ENCODE results near the gene KDM2A. TPM values are rescaled to one million over a fixed set of nuclear protein-coding genes. Genes with fewer than 3 reads are reported as not detected.

KDM2A gene
- total and polyA plus RNA-seq, 2 of the 13 experiments (the other 11 are each of a cell fraction or from before 2014, with no cell fraction given), result 31.3 to 31.4 TPM

DNA sequence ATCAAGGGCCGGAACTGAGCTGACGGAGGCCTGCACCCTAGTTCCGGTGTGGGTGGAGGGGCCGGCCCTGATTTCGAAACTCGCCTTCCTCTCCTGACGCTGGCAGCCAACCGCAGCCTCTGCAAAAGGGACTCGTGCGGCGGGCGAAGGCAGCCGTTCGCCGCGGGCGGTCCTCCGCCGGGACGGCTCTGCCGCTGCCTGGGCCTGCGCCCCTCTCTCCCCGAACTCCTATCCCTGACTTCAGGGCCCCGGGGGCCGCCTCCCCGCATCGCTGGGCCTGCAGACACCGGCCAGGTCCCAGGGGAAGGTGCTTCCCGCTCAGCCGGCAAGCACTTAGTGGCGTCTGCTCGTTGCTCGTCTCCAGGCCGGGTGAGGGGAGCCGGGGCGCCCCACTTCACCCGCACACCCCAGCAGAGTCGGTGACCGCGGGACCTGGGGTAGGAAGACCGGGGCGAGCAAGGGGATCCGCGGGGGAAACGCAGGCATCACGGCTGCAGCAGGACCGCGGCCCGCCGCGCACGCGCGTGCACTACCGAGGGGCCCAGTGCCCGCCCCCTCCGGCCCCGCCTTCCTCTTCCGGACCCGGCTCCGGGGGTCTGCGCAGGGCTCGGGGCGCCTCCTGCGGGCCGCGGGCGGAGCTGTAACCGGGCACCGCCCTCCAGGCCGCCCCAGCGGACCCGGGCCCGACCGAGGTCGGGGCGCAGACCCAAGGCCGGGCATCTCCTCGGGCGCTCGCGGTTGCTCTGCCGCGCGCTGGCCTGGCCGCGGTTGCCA lies 169.6 kb downstream of the KDM2A start (continued):
- TF ChIP-seq, protein P1, sequence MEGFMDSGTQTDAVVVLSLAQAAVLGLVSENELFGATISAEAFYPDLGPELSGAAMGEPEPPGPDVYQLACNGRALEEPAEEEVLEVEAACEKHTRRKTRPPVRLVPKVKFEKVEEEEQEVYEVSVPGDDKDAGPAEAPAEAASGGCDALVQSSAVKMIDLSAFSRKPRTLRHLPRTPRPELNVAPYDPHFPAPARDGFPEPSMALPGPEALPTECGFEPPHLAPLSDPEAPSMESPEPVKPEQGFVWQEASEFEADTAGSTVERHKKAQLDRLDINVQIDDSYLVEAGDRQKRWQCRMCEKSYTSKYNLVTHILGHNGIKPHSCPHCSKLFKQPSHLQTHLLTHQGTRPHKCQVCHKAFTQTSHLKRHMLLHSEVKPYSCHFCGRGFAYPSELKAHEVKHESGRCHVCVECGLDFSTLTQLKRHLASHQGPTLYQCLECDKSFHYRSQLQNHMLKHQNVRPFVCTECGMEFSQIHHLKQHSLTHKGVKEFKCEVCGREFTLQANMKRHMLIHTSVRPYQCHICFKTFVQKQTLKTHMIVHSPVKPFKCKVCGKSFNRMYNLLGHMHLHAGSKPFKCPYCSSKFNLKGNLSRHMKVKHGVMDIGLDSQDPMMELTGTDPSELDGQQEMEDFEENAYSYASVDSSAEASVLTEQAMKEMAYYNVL (CRISPR knock-in tag; IDR thresholded peaks at IDR 0.05; ENCODE audit: borderline replicate concordance), result peak; percentile 57; the same call in 1 of the 2 replicates
- TF ChIP-seq, protein P2, sequence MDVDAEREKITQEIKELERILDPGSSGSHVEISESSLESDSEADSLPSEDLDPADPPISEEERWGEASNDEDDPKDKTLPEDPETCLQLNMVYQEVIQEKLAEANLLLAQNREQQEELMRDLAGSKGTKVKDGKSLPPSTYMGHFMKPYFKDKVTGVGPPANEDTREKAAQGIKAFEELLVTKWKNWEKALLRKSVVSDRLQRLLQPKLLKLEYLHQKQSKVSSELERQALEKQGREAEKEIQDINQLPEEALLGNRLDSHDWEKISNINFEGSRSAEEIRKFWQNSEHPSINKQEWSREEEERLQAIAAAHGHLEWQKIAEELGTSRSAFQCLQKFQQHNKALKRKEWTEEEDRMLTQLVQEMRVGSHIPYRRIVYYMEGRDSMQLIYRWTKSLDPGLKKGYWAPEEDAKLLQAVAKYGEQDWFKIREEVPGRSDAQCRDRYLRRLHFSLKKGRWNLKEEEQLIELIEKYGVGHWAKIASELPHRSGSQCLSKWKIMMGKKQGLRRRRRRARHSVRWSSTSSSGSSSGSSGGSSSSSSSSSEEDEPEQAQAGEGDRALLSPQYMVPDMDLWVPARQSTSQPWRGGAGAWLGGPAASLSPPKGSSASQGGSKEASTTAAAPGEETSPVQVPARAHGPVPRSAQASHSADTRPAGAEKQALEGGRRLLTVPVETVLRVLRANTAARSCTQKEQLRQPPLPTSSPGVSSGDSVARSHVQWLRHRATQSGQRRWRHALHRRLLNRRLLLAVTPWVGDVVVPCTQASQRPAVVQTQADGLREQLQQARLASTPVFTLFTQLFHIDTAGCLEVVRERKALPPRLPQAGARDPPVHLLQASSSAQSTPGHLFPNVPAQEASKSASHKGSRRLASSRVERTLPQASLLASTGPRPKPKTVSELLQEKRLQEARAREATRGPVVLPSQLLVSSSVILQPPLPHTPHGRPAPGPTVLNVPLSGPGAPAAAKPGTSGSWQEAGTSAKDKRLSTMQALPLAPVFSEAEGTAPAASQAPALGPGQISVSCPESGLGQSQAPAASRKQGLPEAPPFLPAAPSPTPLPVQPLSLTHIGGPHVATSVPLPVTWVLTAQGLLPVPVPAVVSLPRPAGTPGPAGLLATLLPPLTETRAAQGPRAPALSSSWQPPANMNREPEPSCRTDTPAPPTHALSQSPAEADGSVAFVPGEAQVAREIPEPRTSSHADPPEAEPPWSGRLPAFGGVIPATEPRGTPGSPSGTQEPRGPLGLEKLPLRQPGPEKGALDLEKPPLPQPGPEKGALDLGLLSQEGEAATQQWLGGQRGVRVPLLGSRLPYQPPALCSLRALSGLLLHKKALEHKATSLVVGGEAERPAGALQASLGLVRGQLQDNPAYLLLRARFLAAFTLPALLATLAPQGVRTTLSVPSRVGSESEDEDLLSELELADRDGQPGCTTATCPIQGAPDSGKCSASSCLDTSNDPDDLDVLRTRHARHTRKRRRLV (CRISPR knock-in tag; IDR thresholded peaks at IDR 0.05), result no peak
- TF ChIP-seq ZNF253 (CRISPR knock-in tag; IDR thresholded peaks at IDR 0.05; ENCODE audit: borderline replicate concordance) (no peak), ZNF280D (CRISPR knock-in tag; IDR thresholded peaks at IDR 0.05) (no peak; the same call in 1 of the 2 replicates), U2AF1 (optimal IDR thresholded peaks at IDR 0.05; ENCODE audit: low read depth, low read length) (peak; percentile 49), SP5 (CRISPR knock-in tag; IDR thresholded peaks at IDR 0.05; ENCODE audit: borderline replicate concordance, low read depth) (peak; percentile 52), ZNF432 (CRISPR knock-in tag; IDR thresholded peaks at IDR 0.05; ENCODE audit: borderline replicate concordance) (no peak), FOXC1 (CRISPR knock-in tag; IDR thresholded peaks at IDR 0.05; ENCODE audit: borderline replicate concordance) (peak; percentile 81; the same call in 1 of the 2 replicates), DNMT1 (CRISPR knock-in tag; IDR thresholded peaks at IDR 0.05) (no peak), SMAD9 (CRISPR knock-in tag; IDR thresholded peaks at IDR 0.05) (peak; percentile 95; the same call in 1 of the 2 replicates), ZBTB1 (CRISPR knock-in tag; IDR thresholded peaks at IDR 0.05; ENCODE audit: borderline replicate concordance) (no peak), JDP2 (CRISPR knock-in tag; IDR thresholded peaks at IDR 0.05; ENCODE audit: borderline replicate concordance) (no peak; the same call in 1 of the 2 replicates)
- TF ChIP-seq, protein P3, sequence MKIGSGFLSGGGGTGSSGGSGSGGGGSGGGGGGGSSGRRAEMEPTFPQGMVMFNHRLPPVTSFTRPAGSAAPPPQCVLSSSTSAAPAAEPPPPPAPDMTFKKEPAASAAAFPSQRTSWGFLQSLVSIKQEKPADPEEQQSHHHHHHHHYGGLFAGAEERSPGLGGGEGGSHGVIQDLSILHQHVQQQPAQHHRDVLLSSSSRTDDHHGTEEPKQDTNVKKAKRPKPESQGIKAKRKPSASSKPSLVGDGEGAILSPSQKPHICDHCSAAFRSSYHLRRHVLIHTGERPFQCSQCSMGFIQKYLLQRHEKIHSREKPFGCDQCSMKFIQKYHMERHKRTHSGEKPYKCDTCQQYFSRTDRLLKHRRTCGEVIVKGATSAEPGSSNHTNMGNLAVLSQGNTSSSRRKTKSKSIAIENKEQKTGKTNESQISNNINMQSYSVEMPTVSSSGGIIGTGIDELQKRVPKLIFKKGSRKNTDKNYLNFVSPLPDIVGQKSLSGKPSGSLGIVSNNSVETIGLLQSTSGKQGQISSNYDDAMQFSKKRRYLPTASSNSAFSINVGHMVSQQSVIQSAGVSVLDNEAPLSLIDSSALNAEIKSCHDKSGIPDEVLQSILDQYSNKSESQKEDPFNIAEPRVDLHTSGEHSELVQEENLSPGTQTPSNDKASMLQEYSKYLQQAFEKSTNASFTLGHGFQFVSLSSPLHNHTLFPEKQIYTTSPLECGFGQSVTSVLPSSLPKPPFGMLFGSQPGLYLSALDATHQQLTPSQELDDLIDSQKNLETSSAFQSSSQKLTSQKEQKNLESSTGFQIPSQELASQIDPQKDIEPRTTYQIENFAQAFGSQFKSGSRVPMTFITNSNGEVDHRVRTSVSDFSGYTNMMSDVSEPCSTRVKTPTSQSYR (CRISPR knock-in tag; IDR thresholded peaks at IDR 0.05; ENCODE audit: borderline replicate concordance), result peak; percentile 93
